GM12878 (cell line): Measurements from ENCODE around the gene PRRG4. TPM values are rescaled to one million over a fixed set of nuclear protein-coding genes. Genes with fewer than 3 reads are reported as not detected.
A peak's percentile ranks its signal among the peaks of the same experiment; 100 is the strongest.

Source experiments
- CBX3 ChIP-seq: fragments of 200-600 bp; sonication (generic); IDR thresholded peaks from 2 replicates; pipeline ENCODE4 v1.6.1; 2016; ENCODE audit warnings: low read depth, borderline replicate concordance
- CEBPB ChIP-seq, 2 experiments: fragments of 150-350 bp in 1 of 2; IDR thresholded peaks; 2 replicates each; pipeline ENCODE4 v1.6.1; 2012 to 2014; ENCODE audit warnings: low read depth in 2 of 2, low read length in 2 of 2, borderline replicate concordance in 1 of 2, inconsistent platforms in 1 of 2
- EED ChIP-seq: sonication (generic); IDR thresholded peaks from 2 replicates; pipeline ENCODE4 v1.6.1; 2016; ENCODE audit warnings: antibody characterized with exemption, low read depth
- FOXM1 ChIP-seq: IDR thresholded peaks from 2 replicates; pipeline ENCODE4 v1.6.1; 2012; ENCODE audit warnings: low read depth, mild to moderate bottlenecking, inconsistent platforms, low read length, moderate library complexity
- MLLT1 ChIP-seq: fragments of 450-650 bp; IDR thresholded peaks from 2 replicates; pipeline ENCODE4 v1.6.1; 2016; ENCODE audit warnings: mild to moderate bottlenecking
- PRDM15 ChIP-seq: fragments of 450-650 bp; formaldehyde crosslinking; IDR thresholded peaks from 2 replicates; pipeline ENCODE4 v1.4.0; 2020; ENCODE audit warnings: mild to moderate bottlenecking, moderate library complexity
- REST ChIP-seq: IDR thresholded peaks from 2 replicates; pipeline ENCODE4 v1.6.1; 2012; ENCODE audit warnings: mild to moderate bottlenecking, low read depth, low read length
- RUNX3 ChIP-seq: IDR thresholded peaks from 2 replicates; pipeline ENCODE4 v1.6.1; 2012; ENCODE audit warnings: low read length, inconsistent platforms
- SPI1 ChIP-seq: IDR thresholded peaks from 2 replicates; pipeline ENCODE4 v1.6.1; 2011; ENCODE audit warnings: low read depth, mild to moderate bottlenecking, low read length, moderate library complexity, borderline replicate concordance; ENCODE audit not compliant: insufficient read depth
- ZBTB4 ChIP-seq: fragments of 450-650 bp; formaldehyde crosslinking; IDR thresholded peaks from 2 replicates; pipeline ENCODE4 v1.4.0; 2022; ENCODE audit warnings: mild to moderate bottlenecking, moderate library complexity
- ZBTB40 ChIP-seq: fragments of 450-650 bp; IDR thresholded peaks from 2 replicates; pipeline ENCODE4 v1.6.1; 2016; ENCODE audit warnings: mild to moderate bottlenecking, moderate library complexity, borderline replicate concordance
- ZNF622 ChIP-seq: fragments of 450-650 bp; IDR thresholded peaks from 2 replicates; pipeline ENCODE4 v1.6.1; 2017; ENCODE audit warnings: mild to moderate bottlenecking, inconsistent platforms
- ZSCAN29 ChIP-seq: fragments of 450-650 bp; IDR thresholded peaks from 2 replicates; pipeline ENCODE4 v1.6.1; 2017; ENCODE audit warnings: mild to moderate bottlenecking, moderate library complexity
- polyA plus RNA-seq, 11 experiments: library from polyadenylated mRNA; depleted of rRNA in 4 of 11; unstranded in 6 of 11; stranded (reverse) in 5 of 11; fragments of >200 nt; fragmentation: Nextera tagmentation in 4 of 11; fragmentation: Illumina TruSeq in 1 of 11; extraction: Ambion mirVana in 4 of 11; extraction: Trizol in 1 of 11; gene quantifications; 1 replicate in 1 of 11; 2 replicates in 10 of 11; pipeline versions ENCODE4 v1.2.1 to v1.2.3, GENCODE V29; 2011 to 2016; ENCODE audit warnings: inconsistent platforms in 2 of 11, missing spikeins in 2 of 11, low read depth in 1 of 11
- total RNA-seq, 4 experiments: library from RNA; depleted of rRNA in 3 of 4; stranded (reverse); fragments of >200 nt in 3 of 4; fragmentation: Illumina TruSeq in 1 of 4; extraction: Trizol in 1 of 4; gene quantifications; 2 replicates each; pipeline versions ENCODE4 v1.2.1 to v1.2.3, GENCODE V29; 2013 to 2021

Gene PRRG4
- total and polyA plus RNA-seq, 10 of the 15 experiments (the other 5 are each of a cell fraction or from before 2014, with no cell fraction given), result 0.55 to 4.9 (median 1.9) TPM

- no peak for TF ChIP-seq REST
- TF ChIP-seq PRDM15, result no peak
- no peak for TF ChIP-seq CEBPB (IDR thresholded peaks at IDR 0.05; ENCODE audit: borderline replicate concordance in 1 of 2, low read depth in 2 of 2, low read length in 2 of 2)
- TF ChIP-seq CBX3, result no peak
- TF ChIP-seq ZSCAN29, result no peak
- TF ChIP-seq ZBTB4 (CRISPR knock-in tag), result no peak
- no peak for TF ChIP-seq ZBTB40
- TF ChIP-seq RUNX3, result peak; percentile 21; the same call in 1 of the 2 replicates
- TF ChIP-seq ZNF622, result no peak
- TF ChIP-seq MLLT1, result no peak
- TF ChIP-seq FOXM1, result no peak
- TF ChIP-seq SPI1, result no peak
- TF ChIP-seq EED, result no peak
Observed at GRCh38 chr11:32809313-32809712, 20.4 kb upstream of the PRRG4 start (continued).
